Measurements from ENCODE around the gene GFPT2. TPM values are rescaled to one million over a fixed set of nuclear protein-coding genes. Genes with fewer than 3 reads are reported as not detected.
A peak's percentile ranks its signal among the peaks of the same experiment; 100 is the strongest.

Gene GFPT2
- total RNA-seq (2013; cell fraction: nucleolus; rRNA removed): 0.44 TPM in 1 of 2 replicates, not detected in the other
- total RNA-seq (2014; rRNA removed): 0.05 TPM in 1 of 2 replicates, not detected in the other
- total RNA-seq (2014; rRNA removed; fragmentation: Illumina TruSeq; extraction: Trizol): 0.09 TPM in 1 of 2 replicates, not detected in the other
- total RNA-seq (2021): 0.13 and 0.33 TPM in 2 replicates
- 0.26 TPM for polyA plus RNA-seq (2011; ENCODE audit: low read depth)
- polyA plus RNA-seq (2011; rRNA removed): 0.11 and 0.14 TPM in 2 replicates
- 0.06 and 0.08 TPM in 2 replicates for polyA plus RNA-seq (2011; cell fraction: cytosol; rRNA removed)
- 0.26 and 0.43 TPM in 2 replicates for polyA plus RNA-seq (2011; cell fraction: nucleus; rRNA removed)
- 0.27 and 1.1 TPM in 2 replicates for polyA plus RNA-seq (2012)
- 0.12 TPM in 1 of 2 replicates, not detected in the other for polyA plus RNA-seq (2014; fragmentation: Illumina TruSeq; extraction: Trizol)
- polyA plus RNA-seq (2014; fragmentation: Nextera tagmentation; extraction: Ambion mirVana): under 1 TPM in 1 of 2 experiments, not detected in 1; 0.05 TPM
- polyA plus RNA-seq (2014; rRNA removed): 0.03 TPM in 1 of 2 replicates, not detected in the other
- polyA plus RNA-seq (2016; fragmentation: Nextera tagmentation; extraction: Ambion mirVana): under 1 TPM in 1 of 2 experiments, not detected in 1; 0.19 TPM
- 0.07 TPM in 1 of 2 replicates, not detected in the other for polyA minus RNA-seq (2011; rRNA and poly(A)+ RNA removed)
- not detected in 2 replicates for polyA minus RNA-seq (2011; cell fraction: cytosol; rRNA and poly(A)+ RNA removed)
- not detected in 2 replicates for polyA minus RNA-seq (2011; cell fraction: nucleus; rRNA and poly(A)+ RNA removed)
- percentile 12 among the genes with signal in this experiment for Bru-seq, nascent RNA
- not detected for BruChase-seq, experiment 1, labeled RNA remaining after a 6-hour chase
- BruChase-seq, experiment 2, labeled RNA remaining after a 2-hour chase: percentile 9 among the genes with signal in this experiment
- long read RNA-seq, experiment 1: 0 reads
- long read RNA-seq, experiment 2: 0 reads

DNA sequence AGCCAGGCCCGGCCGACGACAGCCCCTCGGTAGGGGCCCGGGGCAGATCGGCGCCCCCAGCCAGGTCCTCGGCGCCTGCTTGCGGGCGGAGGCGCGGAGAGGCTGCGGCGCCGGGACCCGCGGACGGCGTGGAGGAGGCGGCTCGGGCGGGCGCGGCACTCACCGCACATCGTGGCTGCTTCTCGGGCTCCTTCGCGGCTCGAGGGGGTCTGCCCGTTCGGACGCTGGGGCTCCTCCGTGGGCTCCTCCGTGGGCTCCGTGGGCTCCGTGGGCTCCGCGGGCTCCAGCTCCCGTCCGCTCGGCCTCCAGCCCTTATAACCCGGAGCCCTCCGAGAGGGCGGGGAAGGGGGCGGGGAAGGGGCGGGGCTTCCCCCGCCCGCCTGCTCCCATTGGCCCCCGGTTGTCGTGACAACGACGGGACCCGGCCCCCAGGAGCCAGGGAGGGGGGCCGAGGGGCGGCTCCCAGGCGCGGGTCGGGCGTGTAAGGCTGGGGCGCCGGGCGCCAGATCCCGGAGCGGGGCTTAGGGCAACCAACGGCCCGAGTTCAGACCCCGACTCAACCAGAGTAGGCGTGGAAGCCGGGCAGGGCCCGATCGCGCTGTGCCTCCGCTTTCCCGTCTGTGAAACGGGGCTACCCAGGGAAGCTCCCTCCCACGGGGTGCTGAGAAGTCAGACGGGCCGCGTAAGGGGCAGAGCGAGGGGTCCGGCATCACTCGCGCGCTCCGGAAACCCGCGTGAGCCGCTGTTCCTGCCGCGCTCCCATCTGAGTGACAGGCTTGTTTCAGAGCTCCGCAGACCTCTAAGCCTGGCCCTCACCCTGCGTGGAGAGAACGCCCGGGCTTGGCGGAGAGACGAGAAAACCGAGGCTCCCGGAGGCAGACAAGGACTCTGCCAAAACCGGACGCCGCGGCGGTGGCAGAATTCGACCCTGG is at the start of gene GFPT2:
Gene GFPT2, minus strand, starts transcription at position 289 of the 932 bp plus-strand sequence. Its CDS starts 119 bp downstream, at position 170.
- no peaks in the 10 kb centered on the region for H3K9me3 ChIP-seq (replicated peaks; ENCODE audit: control insufficient read depth, insufficient read depth, low read length)
- ATAC-seq: peak; percentile 70
- H3K27me3 ChIP-seq (replicated peaks in 1 of 2; ENCODE audit: control insufficient read depth in 2 of 2, insufficient read depth in 2 of 2, low read length in 1 of 2): peaks cover 9 to 12% of the 10 kb centered on the region in 2 experiments; a peak in 3 of 4 replicates
- in situ Hi-C loops (cut with MboI) (no loop called here), intact Hi-C loops (cut with micrococcal nuclease; ENCODE audit: unreplicated experiment) (no loop called here)
- peak within 1 kb of the TSS; percentile 50; the same call in 1 of the 2 replicates for H3K4me3 ChIP-seq
- no peaks in the 10 kb centered on the region for H4K20me1 ChIP-seq (ENCODE audit: control insufficient read depth, insufficient read depth)
- H3K27ac ChIP-seq (ENCODE audit: control insufficient read depth, insufficient read depth): no peak within 1 kb of the TSS
- H3K36me3 ChIP-seq (ENCODE audit: control insufficient read depth in 2 of 2, insufficient read depth in 2 of 2, low read length in 1 of 2): no peaks in the 10 kb centered on the region
- ChIA-PET RAD21 (ENCODE audit: unreplicated experiment) (no interaction called here), POLR2A (no interaction called here), CTCF (no interaction called here), SMC1A (ENCODE audit: uncharacterized antibody, unreplicated experiment) (no interaction called here)
- TF ChIP-seq NR2C2 (IDR thresholded peaks at IDR 0.05; ENCODE audit: borderline replicate concordance, control insufficient read depth, insufficient read length, low read depth) (no peak), SUZ12 (IDR thresholded peaks at IDR 0.05; ENCODE audit: unreplicated experiment) (peak; percentile 46)
- TF ChIP-seq, protein P1, sequence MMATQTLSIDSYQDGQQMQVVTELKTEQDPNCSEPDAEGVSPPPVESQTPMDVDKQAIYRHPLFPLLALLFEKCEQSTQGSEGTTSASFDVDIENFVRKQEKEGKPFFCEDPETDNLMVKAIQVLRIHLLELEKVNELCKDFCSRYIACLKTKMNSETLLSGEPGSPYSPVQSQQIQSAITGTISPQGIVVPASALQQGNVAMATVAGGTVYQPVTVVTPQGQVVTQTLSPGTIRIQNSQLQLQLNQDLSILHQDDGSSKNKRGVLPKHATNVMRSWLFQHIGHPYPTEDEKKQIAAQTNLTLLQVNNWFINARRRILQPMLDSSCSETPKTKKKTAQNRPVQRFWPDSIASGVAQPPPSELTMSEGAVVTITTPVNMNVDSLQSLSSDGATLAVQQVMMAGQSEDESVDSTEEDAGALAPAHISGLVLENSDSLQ (IDR thresholded peaks at IDR 0.05): peak; percentile 80
- TF ChIP-seq, protein P2, sequence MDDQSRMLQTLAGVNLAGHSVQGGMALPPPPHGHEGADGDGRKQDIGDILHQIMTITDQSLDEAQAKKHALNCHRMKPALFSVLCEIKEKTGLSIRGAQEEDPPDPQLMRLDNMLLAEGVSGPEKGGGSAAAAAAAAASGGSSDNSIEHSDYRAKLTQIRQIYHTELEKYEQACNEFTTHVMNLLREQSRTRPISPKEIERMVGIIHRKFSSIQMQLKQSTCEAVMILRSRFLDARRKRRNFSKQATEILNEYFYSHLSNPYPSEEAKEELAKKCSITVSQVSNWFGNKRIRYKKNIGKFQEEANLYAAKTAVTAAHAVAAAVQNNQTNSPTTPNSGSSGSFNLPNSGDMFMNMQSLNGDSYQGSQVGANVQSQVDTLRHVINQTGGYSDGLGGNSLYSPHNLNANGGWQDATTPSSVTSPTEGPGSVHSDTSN (IDR thresholded peaks at IDR 0.05; ENCODE audit: insufficient replicate concordance, low read depth, low read length): peak; percentile 46
- TF ChIP-seq, protein P3, sequence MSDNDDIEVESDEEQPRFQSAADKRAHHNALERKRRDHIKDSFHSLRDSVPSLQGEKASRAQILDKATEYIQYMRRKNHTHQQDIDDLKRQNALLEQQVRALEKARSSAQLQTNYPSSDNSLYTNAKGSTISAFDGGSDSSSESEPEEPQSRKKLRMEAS (IDR thresholded peaks at IDR 0.05; ENCODE audit: low read depth, low read length): no peak
- no peak for FAIRE-seq
- WGBS (ENCODE audit: insufficient coverage, insufficient replicate concordance, low lambda C conversion rate, missing lambda C conversion rate): 7% methylated on average over 42 of the region's 106 CpGs
- no peaks in the 10 kb centered on the region for H3K79me2 ChIP-seq (ENCODE audit: control insufficient read depth, insufficient read depth, low read length)
- no TSS peak for BruUV-seq (replicated peaks)
- peak within 1 kb of the TSS; percentile 63 for H2AFZ ChIP-seq (ENCODE audit: control insufficient read depth, low read depth, low read length)
- H3K4me1 ChIP-seq (ENCODE audit: control insufficient read depth, insufficient read depth, low read length): no peaks in the 10 kb centered on the region
- no peak for DNase-seq (ENCODE audit: low read depth, low spot score)
- no peak within 1 kb of the TSS for H3K9ac ChIP-seq (ENCODE audit: control insufficient read depth, insufficient read depth, low read length)
- H3K4me2 ChIP-seq (ENCODE audit: control insufficient read depth, insufficient read depth): peak within 1 kb of the TSS; percentile 71

Measured in GM12878 (cell line).